AG10803 (cell line): ENCODE results near the gene NPLOC4.
"Not testable (repeated sequence)": the region's sequence is repeated elsewhere in the genome, so short reads cannot be mapped to it uniquely, and the experiment has no call there.

Experiments used
- DNase-seq: peaks from one replicate; pipeline ENCODE4 v3.0.0; 2010; ENCODE audit warnings: low read depth
- H3K4me3 ChIP-seq: 2 replicates; pipeline ENCODE4 v1.5.1; 2011; ENCODE audit warnings: mild to moderate bottlenecking, low read length, control low read depth
- TF ChIP-seq, protein P1 (sequence below): conservative IDR thresholded peaks from 2 replicates; pipeline ENCODE4 v1.5.1; 2011; ENCODE audit warnings: mild to moderate bottlenecking, low read length, control low read depth, inconsistent platforms

Gene NPLOC4

DNA sequence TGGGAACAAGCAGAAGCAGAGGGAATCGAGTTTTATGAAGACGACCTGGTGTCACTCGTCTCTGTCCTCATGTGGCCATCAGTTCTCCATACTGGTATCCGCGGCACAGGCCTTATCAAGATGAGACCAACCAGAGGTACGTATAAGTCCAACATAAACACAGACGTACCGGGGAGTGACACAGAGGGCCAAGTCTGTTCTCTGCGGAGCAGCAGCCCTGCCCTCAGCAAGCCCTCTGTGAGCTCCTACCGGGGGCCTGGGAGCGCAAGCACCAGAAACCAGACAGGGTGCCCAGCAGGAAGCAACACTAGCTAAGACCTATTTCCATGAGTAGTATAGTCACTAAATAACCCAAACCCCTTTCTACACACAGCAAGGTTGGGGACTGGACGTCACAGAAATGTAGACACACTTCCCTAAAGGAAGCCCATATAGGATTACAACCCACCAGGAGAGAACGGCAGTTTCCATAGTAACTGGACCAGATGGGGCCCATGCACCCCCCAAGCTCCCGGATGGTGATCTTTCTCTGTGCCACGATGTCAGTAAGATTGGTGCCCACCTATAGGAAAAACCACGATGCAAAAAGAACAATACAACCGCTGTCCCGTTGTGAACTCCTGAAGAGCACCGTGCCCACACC, 45.8 kb upstream of the NPLOC4 start:
- H3K4me3 ChIP-seq: peak overlapping the region; percentile 84
- no peak for DNase-seq
- TF ChIP-seq, protein P1, sequence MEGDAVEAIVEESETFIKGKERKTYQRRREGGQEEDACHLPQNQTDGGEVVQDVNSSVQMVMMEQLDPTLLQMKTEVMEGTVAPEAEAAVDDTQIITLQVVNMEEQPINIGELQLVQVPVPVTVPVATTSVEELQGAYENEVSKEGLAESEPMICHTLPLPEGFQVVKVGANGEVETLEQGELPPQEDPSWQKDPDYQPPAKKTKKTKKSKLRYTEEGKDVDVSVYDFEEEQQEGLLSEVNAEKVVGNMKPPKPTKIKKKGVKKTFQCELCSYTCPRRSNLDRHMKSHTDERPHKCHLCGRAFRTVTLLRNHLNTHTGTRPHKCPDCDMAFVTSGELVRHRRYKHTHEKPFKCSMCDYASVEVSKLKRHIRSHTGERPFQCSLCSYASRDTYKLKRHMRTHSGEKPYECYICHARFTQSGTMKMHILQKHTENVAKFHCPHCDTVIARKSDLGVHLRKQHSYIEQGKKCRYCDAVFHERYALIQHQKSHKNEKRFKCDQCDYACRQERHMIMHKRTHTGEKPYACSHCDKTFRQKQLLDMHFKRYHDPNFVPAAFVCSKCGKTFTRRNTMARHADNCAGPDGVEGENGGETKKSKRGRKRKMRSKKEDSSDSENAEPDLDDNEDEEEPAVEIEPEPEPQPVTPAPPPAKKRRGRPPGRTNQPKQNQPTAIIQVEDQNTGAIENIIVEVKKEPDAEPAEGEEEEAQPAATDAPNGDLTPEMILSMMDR: no peak

DNA sequence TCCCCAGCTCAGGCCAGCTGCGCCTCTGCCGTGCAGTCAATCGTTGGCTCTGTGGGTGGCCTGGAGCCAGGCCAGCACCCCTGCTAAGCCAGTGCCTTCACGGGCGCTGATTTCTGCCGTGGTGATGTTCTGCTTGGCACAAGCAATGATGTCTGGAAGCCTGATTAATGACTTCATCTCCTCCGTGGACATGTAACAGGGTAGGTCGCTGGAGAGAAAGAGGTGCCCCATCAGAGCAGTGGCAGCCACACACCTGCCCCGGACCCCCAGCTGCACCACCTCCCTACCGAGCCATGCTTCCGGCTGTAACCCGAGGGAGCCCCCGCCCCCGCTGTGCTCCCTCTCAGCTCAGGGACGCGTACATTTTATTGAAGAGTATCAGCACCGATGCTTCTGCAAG, 44.8 kb upstream of the NPLOC4 start:
- H3K4me3 ChIP-seq: no peak overlapping the region
- DNase-seq: no peak
- TF ChIP-seq, protein P1: no peak

GRCh38 chr17:81680150-81680549, 43.2 kb upstream of the NPLOC4 start:
- no peak overlapping the region for H3K4me3 ChIP-seq
- TF ChIP-seq, protein P1: no peak
- no peak for DNase-seq

DNA sequence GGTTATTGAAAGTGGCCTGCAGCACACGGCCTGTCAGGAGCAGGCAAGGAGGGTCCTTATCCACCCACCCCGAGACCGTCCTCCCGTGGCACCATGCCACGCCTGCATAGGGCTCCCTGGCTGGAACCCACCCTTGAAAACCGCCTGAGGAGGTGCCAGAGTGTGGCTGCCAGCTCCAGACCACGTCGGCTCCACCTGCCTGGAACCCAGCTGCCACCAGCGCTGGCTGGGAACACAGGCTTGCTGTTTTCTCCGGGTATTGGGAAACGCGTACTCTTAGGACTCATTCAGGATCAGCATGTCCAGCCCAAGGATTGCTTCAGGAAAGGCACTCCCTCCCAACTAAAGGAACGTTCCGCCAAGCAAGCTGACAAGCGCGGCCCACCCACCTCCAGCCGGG, 40.0 kb upstream of the NPLOC4 start:
- DNase-seq: no peak
- H3K4me3 ChIP-seq: no peak overlapping the region
- TF ChIP-seq, protein P1: no peak

DNA sequence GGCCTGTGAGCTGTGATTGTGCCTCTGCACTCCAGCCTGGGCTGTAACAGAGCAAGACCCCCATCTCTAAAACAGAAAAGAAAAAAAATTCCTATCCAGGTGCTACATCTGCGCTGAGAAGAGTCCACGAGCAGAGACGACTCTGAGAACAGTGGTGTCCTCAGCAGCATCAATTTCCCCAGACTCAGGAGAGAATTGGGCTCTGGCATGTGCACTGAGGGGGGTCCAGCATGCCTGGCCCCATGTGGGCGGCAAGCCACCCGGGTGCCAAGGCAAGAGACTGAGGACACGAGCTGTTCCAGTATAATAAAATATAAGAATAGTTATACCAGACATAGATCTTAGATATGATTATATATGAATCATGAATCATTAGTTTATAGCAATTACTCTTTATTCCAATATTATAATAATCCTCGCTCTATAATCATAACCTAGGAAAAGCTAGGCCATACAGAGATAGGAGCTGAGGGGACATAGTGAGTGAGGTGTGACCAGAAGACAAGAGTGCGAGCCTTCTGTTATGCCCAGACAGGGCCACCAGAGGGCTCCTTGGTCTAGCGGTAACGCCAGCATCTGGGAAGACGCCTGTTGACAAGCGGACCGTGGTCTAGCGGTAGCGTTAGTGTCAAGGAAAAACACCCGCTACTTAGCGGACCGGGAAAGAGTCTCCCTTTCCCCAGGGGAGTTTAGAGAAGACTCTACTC, 38.8 kb upstream of the NPLOC4 start:
- TF ChIP-seq, protein P1: peak; percentile 51
- peak; percentile 47 for DNase-seq
- not testable (repeated sequence) for H3K4me3 ChIP-seq

DNA sequence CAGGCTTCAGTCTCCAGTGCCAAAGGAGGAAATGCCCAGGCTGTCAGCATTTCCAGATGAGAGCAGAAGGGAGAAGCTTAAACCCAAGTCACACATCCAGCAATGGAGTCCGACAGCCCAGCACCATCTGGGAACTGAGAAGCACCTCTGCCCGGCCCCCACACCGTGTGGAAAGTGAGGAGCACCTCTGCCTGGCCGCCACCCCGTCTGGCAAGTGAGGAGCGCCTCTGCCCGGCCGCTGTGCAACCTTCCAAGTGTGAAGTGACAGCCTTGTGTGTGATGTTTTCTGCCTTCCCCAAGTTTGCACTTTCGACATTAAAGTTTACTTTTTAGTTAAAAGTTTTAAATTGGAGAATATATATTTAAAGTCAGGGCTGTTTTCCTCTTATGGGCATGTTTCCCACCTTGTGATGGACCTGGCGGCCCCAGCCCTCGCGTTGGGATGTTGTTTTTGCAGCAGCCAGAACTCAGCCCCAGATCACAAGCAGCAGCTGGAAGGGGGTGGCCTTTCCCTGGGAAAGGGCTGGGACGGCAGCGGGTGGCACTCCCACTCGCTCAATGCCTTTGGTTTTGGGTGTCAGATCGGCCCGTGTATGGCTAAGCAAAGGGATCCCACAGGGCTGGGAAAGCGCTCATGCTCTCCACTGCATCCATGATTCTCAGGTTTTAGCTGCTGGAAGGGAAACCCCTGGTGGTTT, 36.8 kb upstream of the NPLOC4 start:
- H3K4me3 ChIP-seq: no peak overlapping the region
- DNase-seq: no peak
- TF ChIP-seq, protein P1: no peak
